Cardiac septum (tissue), 1 donor: Measurements from ENCODE around the gene SGO2. TPM values are rescaled to one million over a fixed set of nuclear protein-coding genes. Genes with fewer than 3 reads are reported as not detected.

Experiments used
- DNase-seq: peaks from one replicate; pipeline ENCODE4 v3.0.0-alpha.2; 2020; ENCODE audit warnings: low spot score
- intact Hi-C: fragments of 100-400 bp; cut with DNase I; formaldehyde crosslinking; loops from one replicate; pipeline ENCODE4 v1.14.0; 2022
- long read RNA-seq: library from polyadenylated mRNA; unstranded; transcript quantifications from one replicate; pipeline ENCODE4 v2.0.0, GENCODE V29; 2021
- total RNA-seq: library from RNA; stranded (reverse); fragmentation: NEBNext Ultra II Directional; extraction: Animal tissue kit (Norgen Biotek cat#: 25700); gene quantifications from one replicate; pipeline ENCODE4 v1.2.1, GENCODE V29; 2021
- donor health status: DM: no; HTN: no; CAD: no.

SGO2 gene
- total RNA-seq, result 0.94 TPM
- long read RNA-seq, partial matches to known transcripts, result 1 of 2 reads
- long read RNA-seq, other reads (novel, unspliced or antisense), result 1 of 2 reads

- DNase-seq, result peak; percentile 98
- intact Hi-C loops, result no loop called here
Measured at GRCh38 chr2:200525882-200526651, at the start of gene SGO2. SGO2 (plus strand) TSS chr2:200526207; CDS start chr2:200532976, 6,769 bp downstream.

GRCh38 chr2:200476836-200477235 is 49.2 kb upstream of the SGO2 start:
- no peak for DNase-seq
- intact Hi-C loops, result loop anchor here (10.0 kb wide), 1 partner anchor 252 kb away; no protein-coding TSS in a partner anchor

- intact Hi-C loops, result loop anchor here (10.0 kb wide), 1 partner anchor 253 kb away; no protein-coding TSS in a partner anchor
- DNase-seq, result no peak
Measured at GRCh38 chr2:200477667-200478131, 48.3 kb upstream of the SGO2 start.

GRCh38 chr2:200479692-200480265 is 46.2 kb upstream of the SGO2 start:
- no peak for DNase-seq
- intact Hi-C loops, result loop anchor here (2.0 to 10.0 kb wide), 2 partner anchors 255 to 499 kb away; no protein-coding TSS in a partner anchor

GRCh38 chr2:200482194-200482593 is 43.8 kb upstream of the SGO2 start:
- intact Hi-C loops, result no loop called here
- no peak for DNase-seq

GRCh38 chr2:200483729-200484198 is 42.2 kb upstream of the SGO2 start:
- intact Hi-C loops, result no loop called here
- no peak for DNase-seq

GRCh38 chr2:200484934-200485333 is 41.1 kb upstream of the SGO2 start:
- intact Hi-C loops, result no loop called here
- no peak for DNase-seq

GRCh38 chr2:200486529-200486928 is 39.5 kb upstream of the SGO2 start:
- intact Hi-C loops, result no loop called here
- no peak for DNase-seq

GRCh38 chr2:200488169-200488568 is 37.8 kb upstream of the SGO2 start:
- no peak for DNase-seq
- intact Hi-C loops, result no loop called here

- DNase-seq, result no peak
- intact Hi-C loops, result no loop called here
Measured at GRCh38 chr2:200490001-200490400, 36.0 kb upstream of the SGO2 start.

- DNase-seq, result no peak
- intact Hi-C loops, result no loop called here
Measured at GRCh38 chr2:200492656-200493055, 33.4 kb upstream of the SGO2 start.

- intact Hi-C loops, result no loop called here
- DNase-seq, result no peak
Measured at GRCh38 chr2:200494048-200494447, 32.0 kb upstream of the SGO2 start.

- intact Hi-C loops, result no loop called here
- no peak for DNase-seq
Measured at GRCh38 chr2:200496696-200497095, 29.3 kb upstream of the SGO2 start.

- intact Hi-C loops, result no loop called here
Measured at GRCh38 chr2:200498402-200499162, 27.4 kb upstream of the SGO2 start.

GRCh38 chr2:200502196-200502595 is 23.8 kb upstream of the SGO2 start:
- intact Hi-C loops, result no loop called here
- DNase-seq, result no peak

More at GRCh38 chr2:200498402-200499162, 27.4 kb upstream of the SGO2 start:
- no peak for DNase-seq

GRCh38 chr2:200506679-200507078 is 19.3 kb upstream of the SGO2 start:
- DNase-seq, result no peak
- intact Hi-C loops, result no loop called here

GRCh38 chr2:200507179-200507578 is 18.8 kb upstream of the SGO2 start:
- intact Hi-C loops, result no loop called here
- no peak for DNase-seq

- DNase-seq, result no peak
- intact Hi-C loops, result no loop called here
Measured at GRCh38 chr2:200509235-200509611, 16.8 kb upstream of the SGO2 start.

- peak; percentile 98 for DNase-seq
- intact Hi-C loops, result no loop called here
Measured at GRCh38 chr2:200509612-200510433, 16.2 kb upstream of the SGO2 start, which contains the start of gene KCTD18. KCTD18 (minus strand) TSS chr2:200510068; CDS start chr2:200507016, 3,052 bp downstream.
